NT2/D1 (cell line): ENCODE measurements around the gene AGBL1.
"Not testable (repeated sequence)": the region's sequence is repeated elsewhere in the genome, so short reads cannot be mapped to it uniquely, and the experiment has no call there.

ENCODE experiments used
- DNase-seq: peaks from one replicate; pipeline ENCODE4 v3.0.0-alpha.2; 2011; ENCODE audit warnings: low read depth, low spot score
- H3K27me3 ChIP-seq: 2 replicates; pipeline ENCODE4 v1.6.0; 2011; ENCODE audit warnings: mild to moderate bottlenecking; ENCODE audit not compliant: insufficient read length, insufficient read depth
- H3K36me3 ChIP-seq: 2 replicates; pipeline ENCODE4 v1.6.1; 2011; ENCODE audit warnings: mild to moderate bottlenecking, low read length, mixed read lengths; ENCODE audit not compliant: insufficient read depth, insufficient read length
- H3K4me1 ChIP-seq: 2 replicates; pipeline ENCODE4 v1.5.1; 2011; ENCODE audit not compliant: insufficient read depth, insufficient read length
- H3K4me3 ChIP-seq: 2 replicates; pipeline ENCODE4 v1.5.1; 2011; ENCODE audit warnings: low read depth; ENCODE audit not compliant: insufficient read length
- H3K9ac ChIP-seq: 2 replicates; pipeline ENCODE4 v1.6.0; 2011; ENCODE audit warnings: low read depth; ENCODE audit not compliant: insufficient read length
- H3K9me3 ChIP-seq: 2 replicates; pipeline ENCODE4 v1.5.1; 2011; ENCODE audit warnings: mild to moderate bottlenecking, low read length; ENCODE audit not compliant: insufficient read depth
- SUZ12 ChIP-seq: IDR thresholded peaks from 2 replicates; pipeline ENCODE4 v1.6.1; 2011; ENCODE audit not compliant: insufficient read length, insufficient read depth; ENCODE audit errors: extremely low read depth
- YY1 ChIP-seq: IDR thresholded peaks from 2 replicates; pipeline ENCODE4 v1.6.1; 2011; ENCODE audit not compliant: insufficient read length, insufficient read depth
- ZNF274 ChIP-seq: IDR thresholded peaks from 2 replicates; pipeline ENCODE4 v1.6.1; 2011; ENCODE audit warnings: mild to moderate bottlenecking, low read depth, low read length

The AGBL1 gene

GRCh38 chr15:86433983-86434382 is 354.3 kb downstream of the AGBL1 start:
- H3K27me3 ChIP-seq, result no peaks in the 10 kb centered on the region
- H3K4me3 ChIP-seq, result no peak overlapping the region
- no peaks in the 10 kb centered on the region for H3K4me1 ChIP-seq
- TF ChIP-seq SUZ12 (no peak), YY1 (no peak), ZNF274 (no peak)
- DNase-seq, result no peak
- no peaks in the 10 kb centered on the region for H3K9me3 ChIP-seq
- no peaks in the 10 kb centered on the region for H3K36me3 ChIP-seq
- H3K9ac ChIP-seq, result no peak overlapping the region

GRCh38 chr15:86439614-86440013 is 359.9 kb downstream of the AGBL1 start:
- Histone ChIP-seq H3K9ac (no peak overlapping the region), H3K4me3 (no peak overlapping the region), H3K4me1 (no peaks in the 10 kb centered on the region), H3K9me3 (no peaks in the 10 kb centered on the region), H3K27me3 (no peaks in the 10 kb centered on the region), H3K36me3 (no peaks in the 10 kb centered on the region)
- TF ChIP-seq YY1 (no peak), ZNF274 (no peak), SUZ12 (no peak)
- DNase-seq, result no peak

DNA sequence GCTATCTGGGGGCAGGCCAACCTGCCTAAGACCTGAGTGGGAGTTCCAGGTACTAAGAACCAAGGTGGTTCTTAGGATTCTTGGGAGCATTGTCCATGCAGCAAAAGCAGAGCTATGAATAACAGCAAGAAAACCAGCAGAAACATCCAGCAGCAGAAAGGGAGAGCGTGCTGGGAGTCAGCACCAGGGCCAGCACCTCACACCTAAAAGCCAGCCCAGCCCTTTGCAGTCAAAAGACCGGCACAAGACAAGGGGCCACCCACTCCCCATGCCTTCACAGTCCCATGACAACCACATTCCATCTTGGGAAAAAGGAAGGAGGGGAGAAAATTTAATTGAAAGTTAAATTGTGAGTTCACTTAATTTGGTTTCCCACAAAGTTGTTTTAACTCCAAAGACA is 364.9 kb downstream of the AGBL1 start:
- no peak for TF ChIP-seq SUZ12
- no peak for TF ChIP-seq ZNF274
- TF ChIP-seq YY1, result no peak

GRCh38 chr15:86445579-86446252 is 366.0 kb downstream of the AGBL1 start:
- Histone ChIP-seq H3K27me3 (no peaks in the 10 kb centered on the region), H3K4me1 (no peaks in the 10 kb centered on the region), H3K9me3 (no peaks in the 10 kb centered on the region), H3K36me3 (no peaks in the 10 kb centered on the region), H3K4me3 (no peak overlapping the region), H3K9ac (no peak overlapping the region)
- TF ChIP-seq SUZ12, result no peak
- TF ChIP-seq ZNF274, result no peak
- TF ChIP-seq YY1, result no peak
- no peak for DNase-seq

More for the DNA sequence above, 364.9 kb downstream of the AGBL1 start:
- Histone ChIP-seq H3K9ac (no peak overlapping the region), H3K36me3 (no peaks in the 10 kb centered on the region), H3K4me3 (no peak overlapping the region), H3K27me3 (no peaks in the 10 kb centered on the region), H3K4me1 (no peaks in the 10 kb centered on the region), H3K9me3 (no peaks in the 10 kb centered on the region)
- peak; percentile 18 for DNase-seq

- no peak for DNase-seq
- Histone ChIP-seq H3K4me1 (no peaks in the 10 kb centered on the region), H3K4me3 (no peak overlapping the region), H3K27me3 (no peaks in the 10 kb centered on the region), H3K9me3 (no peaks in the 10 kb centered on the region), H3K36me3 (no peaks in the 10 kb centered on the region), H3K9ac (no peak overlapping the region)
- TF ChIP-seq YY1 (no peak), SUZ12 (no peak), ZNF274 (no peak)
Measured at GRCh38 chr15:86446253-86446640, 366.6 kb downstream of the AGBL1 start.

DNA sequence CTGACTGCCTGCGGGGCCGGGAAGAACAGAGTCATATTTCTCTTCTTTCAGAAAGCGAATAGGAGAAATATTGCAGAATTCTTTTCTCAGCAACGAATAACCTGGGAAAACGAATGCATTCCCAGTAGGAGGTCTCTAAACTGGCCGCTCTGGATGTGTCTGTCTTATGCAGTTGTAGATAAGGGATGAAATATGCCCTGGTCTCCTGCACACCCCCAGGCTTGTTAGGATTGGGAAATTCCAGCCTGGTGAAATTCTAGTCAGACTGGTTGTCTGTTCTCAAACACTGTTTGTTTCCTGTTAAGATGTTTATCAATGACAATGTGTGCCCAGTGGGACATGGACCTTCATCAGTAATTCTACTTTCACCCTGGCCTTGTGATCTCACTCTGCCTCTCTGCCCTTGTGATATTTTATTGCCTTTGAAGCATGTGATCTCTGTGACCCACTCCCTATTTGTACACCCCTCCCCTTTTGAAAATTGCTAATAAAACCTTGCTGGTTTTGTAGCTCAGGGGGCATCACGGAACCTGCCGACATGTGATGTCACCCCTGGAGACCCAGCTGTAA is 385.9 kb downstream of the AGBL1 start:
- not testable (repeated sequence) for DNase-seq, H3K9ac ChIP-seq, H3K27me3 ChIP-seq, H3K4me3 ChIP-seq, H3K36me3 ChIP-seq, H3K4me1 ChIP-seq
- peaks cover 24% of the 10 kb centered on the region; the same call in 1 of the 2 replicates for H3K9me3 ChIP-seq

DNA sequence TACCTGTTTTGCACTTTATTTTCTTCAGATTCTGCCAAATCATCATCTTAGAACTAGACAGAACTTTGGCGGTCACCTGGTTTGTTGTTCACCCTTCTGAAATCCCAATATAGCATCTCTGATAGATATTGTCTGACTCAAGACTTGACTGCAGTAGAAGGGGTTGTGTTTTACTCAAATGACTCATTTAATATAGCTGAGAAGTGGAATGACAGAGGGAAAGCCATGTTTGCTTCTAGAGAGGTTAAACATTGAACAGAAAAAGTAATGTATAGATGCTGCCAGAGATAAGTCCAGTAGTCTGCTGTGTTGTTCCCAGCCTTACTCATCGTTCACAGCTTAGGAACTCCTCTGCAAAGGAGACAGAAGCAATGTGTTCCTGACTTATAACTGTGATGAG is 402.0 kb downstream of the AGBL1 start:
- DNase-seq, result no peak
- TF ChIP-seq YY1 (no peak), ZNF274 (no peak), SUZ12 (no peak)
- Histone ChIP-seq H3K36me3 (no peaks in the 10 kb centered on the region), H3K4me3 (no peak overlapping the region), H3K9me3 (no peaks in the 10 kb centered on the region), H3K4me1 (no peaks in the 10 kb centered on the region), H3K9ac (no peak overlapping the region), H3K27me3 (no peaks in the 10 kb centered on the region)
